Measurements from ENCODE around the gene GCNT1. TPM values are rescaled to one million over a fixed set of nuclear protein-coding genes. Genes with fewer than 3 reads are reported as not detected.
"Not testable (repeated sequence)": the region's sequence is repeated elsewhere in the genome, so short reads cannot be mapped to it uniquely, and the experiment has no call there.

GCNT1 gene
- total RNA-seq, 1 experiment from 2014 or later = 0.79 TPM

DNA sequence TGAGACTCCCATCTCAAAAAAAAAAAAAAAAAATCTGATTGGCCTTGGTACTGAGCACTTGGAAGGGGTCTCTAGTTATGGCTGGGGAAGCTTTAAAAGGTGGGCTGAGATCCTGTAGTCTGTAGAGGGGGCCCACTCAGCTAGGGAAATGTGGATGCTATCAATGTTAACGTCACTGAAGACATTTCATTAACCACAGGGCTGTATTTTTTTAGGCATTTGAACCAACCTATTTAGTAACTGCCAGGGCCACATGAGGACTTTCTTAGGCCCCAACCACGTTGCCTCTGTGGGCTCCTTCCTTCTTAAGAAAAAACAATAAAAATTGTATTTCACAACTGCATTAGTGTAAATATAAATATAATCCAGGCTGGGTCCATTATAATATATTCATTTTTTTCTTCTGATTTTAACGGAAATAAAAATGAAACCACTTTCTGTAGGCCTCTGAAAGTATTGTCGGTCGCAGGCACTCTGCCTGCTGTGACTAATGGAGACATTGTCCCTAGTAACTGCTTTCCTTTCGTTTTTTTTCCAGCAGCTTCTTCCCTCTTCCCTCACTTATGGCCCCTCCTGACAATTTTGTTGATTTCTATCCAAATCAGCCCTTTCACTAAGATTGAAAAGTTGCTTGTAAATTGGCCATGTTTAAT lies 71.6 kb downstream of the GCNT1 start:
- DNase-seq (ENCODE audit: extremely low read depth, low read depth) = no peak

DNA sequence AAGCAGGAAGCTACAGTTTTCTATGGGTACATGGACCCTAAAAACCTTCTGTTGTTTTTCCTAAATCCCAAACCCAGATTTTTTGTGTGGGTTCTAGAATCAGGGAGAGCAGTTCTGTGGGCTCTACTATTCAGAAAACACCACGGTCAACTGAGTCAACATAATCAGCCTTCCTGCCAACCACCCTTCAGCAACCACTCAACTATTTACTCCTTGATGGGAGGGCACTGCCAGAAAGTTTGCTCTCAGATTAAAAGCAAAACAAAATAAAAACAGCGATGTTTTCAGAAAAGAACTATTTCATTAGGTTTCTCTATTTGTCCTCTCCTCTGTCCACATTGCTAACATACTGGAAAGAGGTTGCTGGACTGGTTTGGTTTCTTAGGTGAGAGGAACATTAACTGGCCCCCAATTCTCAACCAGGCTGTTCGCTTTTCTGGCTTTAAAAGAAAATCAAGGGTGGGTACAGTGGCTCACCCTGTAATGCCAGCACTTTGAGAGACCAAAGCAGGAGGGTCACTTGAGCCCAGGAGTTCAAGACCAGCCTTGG lies 72.3 kb downstream of the GCNT1 start:
- DNase-seq (ENCODE audit: extremely low read depth, low read depth) = no peak

DNA sequence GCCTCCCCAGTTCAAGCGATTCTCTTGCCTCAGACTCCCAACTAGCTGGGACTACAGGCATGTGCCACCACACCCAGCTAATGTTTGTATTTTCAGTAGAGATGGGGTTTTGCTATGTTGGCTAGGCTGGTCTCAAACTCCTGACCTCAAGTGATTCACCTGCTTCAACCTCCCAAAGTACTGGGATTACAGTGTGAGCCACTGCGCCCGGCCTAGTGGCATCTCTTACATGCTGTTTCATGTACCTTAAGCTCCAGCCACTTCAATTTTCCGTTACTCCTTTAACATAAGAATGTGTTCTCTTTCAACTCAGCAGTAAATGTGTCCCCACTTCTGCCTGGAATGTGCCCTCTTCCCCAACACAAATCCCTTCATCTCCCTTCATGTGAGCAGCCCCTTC lies 73.9 kb downstream of the GCNT1 start:
- not testable (repeated sequence) for DNase-seq (ENCODE audit: extremely low read depth, low read depth)

DNA sequence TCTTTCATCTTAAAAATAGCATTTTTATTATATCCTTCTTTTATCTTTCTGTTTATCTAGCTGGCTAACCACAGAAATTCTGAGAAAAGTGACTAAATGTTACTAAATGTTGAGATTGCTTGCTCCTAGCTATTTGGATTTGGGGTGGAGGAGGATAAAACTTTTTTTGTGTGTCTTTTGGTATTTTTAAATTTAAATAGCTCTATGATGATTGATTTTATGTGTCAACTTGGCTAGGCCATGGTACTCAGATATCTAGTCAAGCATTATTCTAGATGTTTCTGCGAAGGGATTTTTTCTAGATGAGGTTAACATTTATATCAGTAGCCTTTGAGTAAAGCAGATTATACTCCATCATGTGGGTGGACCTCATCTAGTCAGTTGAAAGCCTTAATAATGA lies 75.0 kb downstream of the GCNT1 start:
- DNase-seq (ENCODE audit: extremely low read depth, low read depth) = no peak

DNA sequence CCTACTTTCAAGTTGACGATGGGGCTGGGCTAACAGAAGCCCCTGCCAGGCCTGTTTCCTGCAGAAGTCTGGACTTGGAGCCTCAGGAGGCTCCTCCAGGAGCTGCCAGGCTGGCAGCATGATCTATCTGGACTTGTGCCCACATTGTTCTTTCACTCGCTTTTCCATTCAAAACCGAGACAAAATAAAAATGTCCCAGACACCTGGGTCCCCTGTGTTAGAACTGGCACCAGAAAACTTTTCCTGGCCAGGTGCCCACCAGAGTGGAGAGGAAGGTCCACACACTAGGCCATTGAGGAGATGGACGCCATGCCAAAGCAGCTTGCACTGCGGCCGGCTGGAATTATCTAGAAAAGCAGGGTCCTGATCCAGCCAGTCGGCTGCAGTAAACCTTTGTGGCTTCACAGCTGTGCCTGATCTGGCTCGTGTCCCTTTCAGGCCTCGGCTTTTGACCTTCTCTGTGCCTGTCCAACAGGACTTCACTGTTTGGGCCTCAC lies 78.2 kb downstream of the GCNT1 start:
- no peak for DNase-seq (ENCODE audit: extremely low read depth, low read depth)

DNA sequence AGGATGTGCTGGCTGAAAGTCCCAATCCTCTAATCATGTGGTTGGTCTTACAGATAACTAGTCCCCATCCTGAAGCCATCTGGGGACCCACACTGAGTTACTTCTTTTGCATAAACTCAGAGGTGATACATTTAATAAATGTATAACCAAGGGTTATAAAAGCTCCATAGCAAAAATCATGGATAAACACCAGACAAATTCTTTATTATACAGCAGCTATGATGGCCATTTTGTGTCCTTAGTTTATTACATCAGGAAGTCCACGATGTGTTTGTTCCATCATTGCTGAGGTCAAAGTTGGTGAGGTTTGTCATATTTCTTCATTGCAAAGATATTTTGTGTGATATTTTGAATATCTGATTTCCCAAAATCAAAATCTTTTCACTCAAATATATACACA lies 80.2 kb downstream of the GCNT1 start:
- no peak for DNase-seq (ENCODE audit: extremely low read depth, low read depth)

DNA sequence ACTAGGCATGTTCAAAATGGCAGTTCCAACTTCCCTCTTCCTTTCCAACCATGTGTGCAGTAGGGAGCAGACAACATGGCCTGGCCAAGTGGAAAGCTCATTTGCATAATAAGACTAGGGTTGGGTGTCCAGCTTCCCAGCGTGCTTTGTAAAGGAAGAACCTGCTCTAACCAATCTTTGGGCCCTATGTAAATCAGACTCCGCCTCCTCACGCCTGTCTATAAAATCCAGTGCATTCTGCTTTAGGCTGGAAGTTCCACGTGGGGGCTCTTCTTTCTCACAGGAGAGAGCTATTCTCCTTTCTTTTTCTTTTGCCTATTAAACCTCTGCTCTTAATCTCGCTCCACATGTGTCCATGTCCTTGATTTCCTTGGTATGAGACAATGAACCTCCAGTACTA lies 83.4 kb downstream of the GCNT1 start:
- DNase-seq (ENCODE audit: extremely low read depth, low read depth) = no peak

DNA sequence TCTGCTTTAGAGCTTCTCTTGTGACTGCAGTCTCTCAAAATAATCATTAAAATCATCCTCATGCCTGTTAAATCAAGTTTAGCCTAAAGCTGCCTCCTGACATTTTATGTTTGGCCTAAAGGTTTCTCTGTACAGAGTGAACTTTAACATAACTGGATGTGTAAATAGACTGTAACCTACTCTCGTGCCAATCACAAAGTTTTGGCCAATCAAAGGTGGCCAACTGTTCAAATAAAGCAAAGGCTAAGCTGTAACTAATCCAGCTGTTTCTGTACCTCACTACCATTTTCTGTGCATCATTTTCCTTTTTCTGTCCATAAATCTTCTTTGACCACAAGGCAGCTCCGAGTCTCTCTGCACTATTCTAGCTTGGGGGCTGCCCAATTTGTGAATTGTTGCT lies 86.2 kb downstream of the GCNT1 start:
- no peak for DNase-seq (ENCODE audit: extremely low read depth, low read depth)

DNA sequence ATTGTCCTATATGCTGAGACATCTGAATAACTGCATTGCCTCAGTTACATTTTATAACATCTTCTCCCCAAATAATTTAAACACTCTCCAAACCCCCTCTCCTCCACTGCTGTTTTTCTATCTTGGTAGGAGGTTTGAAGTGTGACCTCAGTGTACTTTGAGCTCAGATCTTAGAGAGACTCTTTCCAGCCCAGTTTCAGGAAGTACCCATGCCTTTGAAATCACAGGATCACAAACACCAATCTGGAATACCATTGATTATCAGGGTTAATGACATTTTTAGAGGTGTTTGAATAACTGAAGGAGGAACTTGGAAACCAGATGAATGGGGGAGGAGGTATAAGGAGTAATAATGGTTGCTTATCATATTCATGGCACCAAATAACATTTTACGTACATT lies 93.2 kb downstream of the GCNT1 start:
- no peak for DNase-seq (ENCODE audit: extremely low read depth, low read depth)

DNA sequence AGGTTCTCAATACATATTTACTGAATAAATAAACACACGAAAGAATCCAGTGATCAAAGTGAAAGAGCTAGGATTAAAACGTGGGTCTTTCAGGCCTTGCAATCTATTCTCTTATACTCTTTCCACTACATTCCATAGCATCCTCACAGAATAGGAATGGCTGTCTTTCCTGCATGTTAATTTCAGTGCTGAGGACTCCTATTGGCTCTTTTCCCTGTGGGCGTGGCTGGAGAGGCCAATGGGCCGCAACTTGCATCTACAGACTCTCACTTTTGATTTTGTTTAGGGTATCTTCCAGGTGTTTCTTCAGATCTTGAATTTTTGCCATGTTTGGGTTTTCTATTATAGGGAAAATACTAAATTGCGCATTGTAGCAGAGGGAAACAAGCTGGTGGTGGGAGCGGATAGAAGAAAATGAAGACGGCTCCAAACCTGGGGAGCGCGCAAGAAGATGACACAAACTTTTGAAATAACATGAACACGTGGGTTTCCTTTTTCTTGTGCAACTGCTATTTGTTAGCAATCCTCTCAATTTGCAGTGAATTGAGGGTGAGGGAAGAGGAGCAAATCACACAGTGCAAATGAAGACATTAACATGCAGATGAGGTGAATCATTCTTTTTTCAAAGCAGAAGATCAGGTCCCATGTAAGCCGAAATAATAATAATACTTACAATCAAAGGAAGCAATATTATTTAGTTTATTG lies 93.9 kb downstream of the GCNT1 start:
- no peak for DNase-seq (ENCODE audit: extremely low read depth, low read depth)

DNA sequence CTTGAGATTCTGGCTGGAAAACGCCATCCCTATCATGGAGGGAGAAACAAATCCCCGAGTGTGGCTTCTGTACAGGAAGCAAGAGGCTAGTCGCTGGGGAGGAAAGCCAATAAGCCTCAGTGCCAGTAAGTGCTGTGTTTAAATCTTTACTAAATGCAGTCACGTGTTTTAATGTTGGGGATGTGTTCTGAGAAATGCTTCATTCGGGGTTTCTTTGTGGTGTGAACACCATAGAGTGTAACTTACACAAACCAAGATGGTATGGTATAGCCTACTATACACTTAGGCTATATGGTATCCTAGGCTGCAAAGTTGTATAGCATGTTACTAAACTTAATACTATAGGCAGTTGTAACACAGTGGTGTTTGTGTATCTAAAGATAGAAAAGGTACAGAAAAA lies 94.7 kb downstream of the GCNT1 start:
- no peak for DNase-seq (ENCODE audit: extremely low read depth, low read depth)

Other genes with a start within 250 kb of the GCNT1 start
- 410 and 434 TPM in 2 replicates for gene RFK, start 64.8 kb upstream of the GCNT1 start, total RNA-seq (2014; rRNA removed; shearing (Covaris generic))